ENCODE data around the gene OR13C2. TPM values are rescaled to one million over a fixed set of nuclear protein-coding genes. Genes with fewer than 3 reads are reported as not detected.

OR13C2 gene
- total RNA-seq, 1 donor from 2014 or later, result not detected

Other genes with a start within 250 kb of the OR13C2 start
- not detected for gene OR13F1, start 101.4 kb downstream of the OR13C2 start, total RNA-seq
- not detected for gene OR13C4, start 78.4 kb downstream of the OR13C2 start, total RNA-seq
- not detected for gene OR13C3, start 68.8 kb downstream of the OR13C2 start, total RNA-seq
- not detected for gene OR13C8, start 36.5 kb downstream of the OR13C2 start, total RNA-seq
- not detected for gene OR13C5, start 6.2 kb downstream of the OR13C2 start, total RNA-seq
- gene OR13C9, start 12.6 kb upstream of the OR13C2 start, total RNA-seq, result not detected
- not detected for gene OR13D1, start 88.9 kb upstream of the OR13C2 start, total RNA-seq
- 19.5 TPM for gene NIPSNAP3A, start 142.1 kb upstream of the OR13C2 start, total RNA-seq
- gene NIPSNAP3B, start 158.5 kb upstream of the OR13C2 start, total RNA-seq, result 2.8 TPM